ENCODE data around the gene SAMD1. TPM values are rescaled to one million over a fixed set of nuclear protein-coding genes. Genes with fewer than 3 reads are reported as not detected.

SAMD1 gene
- total and polyA plus RNA-seq, 9 of the 15 experiments (the other 6 are each of a cell fraction or from before 2014, with no cell fraction given): 2.9 to 96.0 (median 43.5) TPM

GRCh38 chr19:14136509-14137281, 46.1 kb upstream of the SAMD1 start, which contains the start of gene ASF1B (continued):
- TF ChIP-seq MGA (IDR thresholded peaks at IDR 0.05) (peak; percentile 92), PPARD (CRISPR knock-in tag; IDR thresholded peaks at IDR 0.05) (no peak), ATF3 (IDR thresholded peaks at IDR 0.05) (no peak), ATF3 (CRISPR knock-in tag; conservative IDR thresholded peaks at IDR 0.05) (0 out of 2 replicates have a peak, but pooled peaks have one; percentile 67), RAD21 (CRISPR knock-in tag; conservative IDR thresholded peaks at IDR 0.05 in 1 of 2, IDR thresholded peaks at IDR 0.05 in 1 of 2) (peak; percentile 87 to 95), RBM34 (IDR thresholded peaks at IDR 0.05; ENCODE audit: borderline replicate concordance, insufficient read depth, low read length) (no peak)
- TF ChIP-seq, protein P1, sequence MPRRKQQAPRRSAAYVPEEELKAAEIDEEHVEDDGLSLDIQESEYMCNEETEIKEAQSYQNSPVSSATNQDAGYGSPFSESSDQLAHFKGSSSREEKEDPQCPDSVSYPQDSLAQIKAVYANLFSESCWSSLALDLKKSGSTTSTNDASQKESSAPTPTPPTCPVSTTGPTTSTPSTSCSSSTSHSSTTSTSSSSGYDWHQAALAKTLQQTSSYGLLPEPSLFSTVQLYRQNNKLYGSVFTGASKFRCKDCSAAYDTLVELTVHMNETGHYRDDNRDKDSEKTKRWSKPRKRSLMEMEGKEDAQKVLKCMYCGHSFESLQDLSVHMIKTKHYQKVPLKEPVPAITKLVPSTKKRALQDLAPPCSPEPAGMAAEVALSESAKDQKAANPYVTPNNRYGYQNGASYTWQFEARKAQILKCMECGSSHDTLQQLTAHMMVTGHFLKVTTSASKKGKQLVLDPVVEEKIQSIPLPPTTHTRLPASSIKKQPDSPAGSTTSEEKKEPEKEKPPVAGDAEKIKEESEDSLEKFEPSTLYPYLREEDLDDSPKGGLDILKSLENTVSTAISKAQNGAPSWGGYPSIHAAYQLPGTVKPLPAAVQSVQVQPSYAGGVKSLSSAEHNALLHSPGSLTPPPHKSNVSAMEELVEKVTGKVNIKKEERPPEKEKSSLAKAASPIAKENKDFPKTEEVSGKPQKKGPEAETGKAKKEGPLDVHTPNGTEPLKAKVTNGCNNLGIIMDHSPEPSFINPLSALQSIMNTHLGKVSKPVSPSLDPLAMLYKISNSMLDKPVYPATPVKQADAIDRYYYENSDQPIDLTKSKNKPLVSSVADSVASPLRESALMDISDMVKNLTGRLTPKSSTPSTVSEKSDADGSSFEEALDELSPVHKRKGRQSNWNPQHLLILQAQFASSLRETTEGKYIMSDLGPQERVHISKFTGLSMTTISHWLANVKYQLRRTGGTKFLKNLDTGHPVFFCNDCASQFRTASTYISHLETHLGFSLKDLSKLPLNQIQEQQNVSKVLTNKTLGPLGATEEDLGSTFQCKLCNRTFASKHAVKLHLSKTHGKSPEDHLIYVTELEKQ (CRISPR knock-in tag; IDR thresholded peaks at IDR 0.05): no peak
- TF ChIP-seq, protein P2, sequence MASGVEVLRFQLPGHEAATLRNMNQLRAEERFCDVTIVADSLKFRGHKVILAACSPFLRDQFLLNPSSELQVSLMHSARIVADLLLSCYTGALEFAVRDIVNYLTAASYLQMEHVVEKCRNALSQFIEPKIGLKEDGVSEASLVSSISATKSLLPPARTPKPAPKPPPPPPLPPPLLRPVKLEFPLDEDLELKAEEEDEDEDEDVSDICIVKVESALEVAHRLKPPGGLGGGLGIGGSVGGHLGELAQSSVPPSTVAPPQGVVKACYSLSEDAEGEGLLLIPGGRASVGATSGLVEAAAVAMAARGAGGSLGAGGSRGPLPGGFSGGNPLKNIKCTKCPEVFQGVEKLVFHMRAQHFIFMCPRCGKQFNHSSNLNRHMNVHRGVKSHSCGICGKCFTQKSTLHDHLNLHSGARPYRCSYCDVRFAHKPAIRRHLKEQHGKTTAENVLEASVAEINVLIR (CRISPR knock-in tag; IDR thresholded peaks at IDR 0.05): peak; percentile 73
